K562 (cell line): ENCODE data around the gene PILRA. TPM values are rescaled to one million over a fixed set of nuclear protein-coding genes. Genes with fewer than 3 reads are reported as not detected.

Experiments
- ATAC-seq: fragments of 200-7000 bp; cut with Tn5 transposase; 3 replicates; pipeline ENCODE4 v1.9.1; 2020; ENCODE audit warnings: moderate library complexity
- BruUV-seq: library from RNA; stranded (reverse); fragments of 400-500 nt; replicated peaks from 2 replicates; lab custom pipeline; 2021; lab: Mats Ljungman, UMichigan
- CTCF ChIA-PET: fragments of 300-600 bp; formaldehyde crosslinking; extraction: SDS; loops from one replicate; lab custom pipeline; 2021; ENCODE audit warnings: low intra/inter-chr PET ratio; lab: Yijun Ruan, JAX
- POLR2A ChIA-PET: fragments of 300-600, 350-650 bp; sonication (Branson Sonifier 250); formaldehyde crosslinking; extraction: SDS; loops from one replicate; lab custom pipeline; 2021; ENCODE audit warnings: antibody characterized with exemption, inconsistent platforms; lab: Yijun Ruan, JAX
- DNase-seq, 4 experiments: peaks; one replicate each; pipeline versions ENCODE4 v3.0.0 to v3.0.0-alpha.2; 2011 to 2018; ENCODE audit warnings: low spot score in 3 of 4, mixed read lengths in 3 of 4; ENCODE audit errors: extremely low read depth in 1 of 4
- FAIRE-seq: peaks from 2 replicates; lab custom pipeline; 2011; peaks lifted over from hg19 to GRCh38; lab: Jason Lieb, UNC
- H2AFZ ChIP-seq: 2 replicates; pipeline ENCODE4 v1.6.0; 2011; ENCODE audit warnings: low read depth, low read length, control low read depth, inconsistent platforms
- H3K27ac ChIP-seq: fragments of 200-600 bp; 3 replicates; pipeline ENCODE4 v1.8.0; 2011; ENCODE audit warnings: low read depth, mild to moderate bottlenecking, control low read depth, inconsistent platforms, low read length, moderate library complexity, mixed read lengths; ENCODE audit errors: extremely low read depth
- H3K27me3 ChIP-seq, 2 experiments: fragments of 300-600 bp in 1 of 2; 2 replicates in 1 of 2; 3 replicates in 1 of 2; pipeline versions ENCODE4 v1.6.0 to v1.8.0; 2011; ENCODE audit warnings: inconsistent platforms in 2 of 2, low read length in 2 of 2, mild to moderate bottlenecking in 1 of 2, mixed read lengths in 1 of 2, moderate library complexity in 1 of 2; ENCODE audit not compliant: control insufficient read depth in 2 of 2, insufficient read depth in 2 of 2
- H3K36me3 ChIP-seq: fragments of 300-600 bp; 3 replicates; pipeline ENCODE4 v1.8.0; 2011; ENCODE audit warnings: mild to moderate bottlenecking, low read length, inconsistent platforms; ENCODE audit not compliant: control insufficient read depth, insufficient read depth
- H3K4me1 ChIP-seq, 2 experiments: fragments of 200-600 bp in 1 of 2; replicated peaks in 1 of 2; 2 replicates in 1 of 2; 3 replicates in 1 of 2; pipeline versions ENCODE4 v1.5.1 to v1.8.0; 2011; ENCODE audit warnings: inconsistent platforms in 2 of 2, low read length in 2 of 2, mild to moderate bottlenecking in 1 of 2, mixed read lengths in 1 of 2, moderate library complexity in 1 of 2; ENCODE audit not compliant: control insufficient read depth in 2 of 2, insufficient read depth in 2 of 2
- H3K4me2 ChIP-seq: 2 replicates; pipeline ENCODE4 v1.6.1; 2011; ENCODE audit warnings: low read length, control low read depth, inconsistent platforms, mixed read lengths; ENCODE audit not compliant: insufficient read depth
- H3K4me3 ChIP-seq: fragments of 200-600 bp; sonication (generic), shearing (Covaris generic); 2 replicates; pipeline ENCODE4 v1.5.1; 2016; ENCODE audit warnings: control low read depth, inconsistent platforms
- H3K79me2 ChIP-seq: fragments of 200-600 bp; 3 replicates; pipeline ENCODE4 v1.8.0; 2011; ENCODE audit warnings: low read length, inconsistent platforms; ENCODE audit not compliant: control insufficient read depth, insufficient read depth
- H3K9ac ChIP-seq, 2 experiments: 2 replicates each; pipeline versions ENCODE4 v1.6.0 to v1.6.1; 2011; ENCODE audit warnings: low read depth in 2 of 2, low read length in 2 of 2, control low read depth in 1 of 2, inconsistent platforms in 1 of 2, mild to moderate bottlenecking in 1 of 2, mixed read lengths in 1 of 2; ENCODE audit not compliant: insufficient read depth in 1 of 2
- H3K9me1 ChIP-seq: one replicate; pipeline ENCODE4 v1.6.0; 2011; ENCODE audit warnings: inconsistent platforms, mild to moderate bottlenecking, low read length, moderate library complexity; ENCODE audit not compliant: control insufficient read depth, insufficient read depth
- H3K9me3 ChIP-seq: replicated peaks from 2 replicates; pipeline ENCODE4 v1.5.1; 2011; ENCODE audit warnings: low read depth, low read length, inconsistent platforms; ENCODE audit not compliant: control insufficient read depth, insufficient read depth
- H4K20me1 ChIP-seq: replicated peaks from 2 replicates; pipeline ENCODE4 v1.6.1; 2011; ENCODE audit warnings: low read length, inconsistent platforms, mixed read lengths; ENCODE audit not compliant: control insufficient read depth, insufficient read depth
- ARID2 ChIP-seq: fragments of 450-650 bp; IDR thresholded peaks from 2 replicates; pipeline ENCODE4 v1.6.1; 2017; ENCODE audit warnings: antibody characterized with exemption, mild to moderate bottlenecking
- CC2D1A ChIP-seq: fragments of 450-650 bp; IDR thresholded peaks from 2 replicates; pipeline ENCODE4 v1.6.1; 2017; ENCODE audit warnings: mild to moderate bottlenecking
- ETS2 ChIP-seq: IDR thresholded peaks from 2 replicates; pipeline ENCODE4 v1.6.1; 2016; ENCODE audit warnings: borderline replicate concordance, missing genetic modification characterization, mild to moderate bottlenecking, moderate library complexity, missing compliant biosample characterization; ENCODE audit not compliant: poor library complexity, severe bottlenecking
- GABPA ChIP-seq: fragments of 200-800 bp; sonication (Bioruptor generic); conservative IDR thresholded peaks from 2 replicates; pipeline ENCODE4 v1.6.1; 2016; ENCODE audit warnings: low read depth, missing genetic modification characterization, missing compliant biosample characterization
- GTF2F1 ChIP-seq: IDR thresholded peaks from 2 replicates; pipeline ENCODE4 v1.6.1; 2011; ENCODE audit warnings: low read depth, low read length, improper control_type of control experiment
- MCM2 ChIP-seq: fragments of 450-650 bp; IDR thresholded peaks from 2 replicates; pipeline ENCODE4 v1.6.1; 2017; ENCODE audit warnings: low read depth, mild to moderate bottlenecking
- NCOA1 ChIP-seq: fragments of 450-650 bp; IDR thresholded peaks from 2 replicates; pipeline ENCODE4 v1.6.1; 2016; ENCODE audit warnings: low read depth
- NFIX ChIP-seq: fragments of 250-450 bp; sonication (Bioruptor Pico); IDR thresholded peaks from 2 replicates; pipeline ENCODE4 v1.4.0; 2020; ENCODE audit warnings: low read depth, mild to moderate bottlenecking, moderate library complexity
- STAT6 ChIP-seq: sonication (generic); formaldehyde crosslinking; IDR thresholded peaks from 2 replicates; pipeline ENCODE4 v1.8.1; 2023; ENCODE audit warnings: mild to moderate bottlenecking, missing genetic modification reagents
- TARDBP ChIP-seq: fragments of 450-650 bp; IDR thresholded peaks from 2 replicates; pipeline ENCODE4 v1.6.1; 2016
- ZC3H4 ChIP-seq: sonication (generic); formaldehyde crosslinking; IDR thresholded peaks from 2 replicates; pipeline ENCODE4 v1.9.0; 2021; ENCODE audit warnings: missing genetic modification reagents, borderline replicate concordance
- ZNF282 ChIP-seq: sonication (generic); formaldehyde crosslinking; IDR thresholded peaks from 2 replicates; pipeline ENCODE4 v1.8.1; 2023; ENCODE audit warnings: missing genetic modification reagents
- ZNF778 ChIP-seq: fragments of 450-650 bp; formaldehyde crosslinking; IDR thresholded peaks from 2 replicates; pipeline ENCODE4 v1.4.0; 2020; ENCODE audit warnings: mild to moderate bottlenecking, moderate library complexity
- WGBS: fragments of 100-300 bp; shearing (Covaris generic); methylation state at CpG from one replicate; pipeline ENCODE4 v1.1.6; 2016; ENCODE audit warnings: low coverage, mixed read lengths; ENCODE audit not compliant: insufficient coverage; ENCODE audit errors: missing lambda C conversion rate; 5-methylcytosine and 5-hydroxymethylcytosine counted together
- in situ Hi-C: fragments of 300-500 bp; cut with MboI; formaldehyde crosslinking; loops from 4 replicates; pipeline ENCODE4 v1.15.0; 2018; ENCODE audit warnings: inconsistent platforms, mixed read lengths
- intact Hi-C: fragments of 100-400 bp; cut with micrococcal nuclease; formaldehyde crosslinking; loops from 2 replicates; pipeline ENCODE4 v1.14.2; 2022
- polyA plus RNA-seq, 8 experiments: library from polyadenylated mRNA; depleted of rRNA in 4 of 8; stranded (reverse) in 5 of 8; unstranded in 3 of 8; fragments of >200 nt; fragmentation: Nextera tagmentation in 2 of 8; fragmentation: Illumina TruSeq in 1 of 8; extraction: Ambion mirVana in 2 of 8; extraction: Trizol in 1 of 8; gene quantifications; 2 replicates each; pipeline versions ENCODE4 v1.2.1 to v1.2.3, GENCODE V29; 2011 to 2014; ENCODE audit warnings: inconsistent platforms in 1 of 8, missing spikeins in 1 of 8
- total RNA-seq, 7 experiments: library from RNA; depleted of rRNA in 6 of 7; stranded (reverse); fragments of >200 nt in 6 of 7; fragmentation: Illumina TruSeq in 2 of 7; extraction: Trizol in 2 of 7; gene quantifications; 2 replicates each; pipeline versions ENCODE4 v1.2.1 to v1.2.3, GENCODE V29; 2011 to 2021; ENCODE audit warnings: low replicate concordance in 1 of 7
- TF ChIP-seq, protein P1 (sequence below): fragments of 450-650 bp; IDR thresholded peaks from 2 replicates; pipeline ENCODE4 v1.6.1; 2016
- TF ChIP-seq, protein P2 (sequence below): fragments of 250-450 bp; sonication (Bioruptor Pico); IDR thresholded peaks from 2 replicates; pipeline ENCODE4 v1.4.0; 2020; ENCODE audit warnings: mild to moderate bottlenecking

PILRA gene
- total and polyA plus RNA-seq, 9 of the 15 experiments (the other 6 are each of a cell fraction or from before 2014, with no cell fraction given), result 0.13 to 1.8 (median 0.62) TPM

- H3K4me1 ChIP-seq, result peaks cover 29 to 49% of the 10 kb centered on the region in 2 experiments
- ATAC-seq (peak; percentile 84), FAIRE-seq (peak; percentile 91), DNase-seq (peak; percentile 81 to 90 (median 84))
- POLR2A ChIA-PET, result interaction anchor here (0.5 to 6.1 kb wide), 10 partner anchors 8 to 729 kb away, joined by 3 to 58 read pairs (median 4); partner anchors contain the start of genes FBXO24, MEPCE and ZCWPW1
- no peaks in the 10 kb centered on the region for H3K27me3 ChIP-seq
- 8% methylated on average over 14 of the region's 14 CpGs for WGBS
- peak overlapping the region; percentile 96 for H2AFZ ChIP-seq
- in situ Hi-C loops, result no loop called here
- CTCF ChIA-PET, result no interaction called here
- no peaks in the 10 kb centered on the region for H3K9me1 ChIP-seq
- BruUV-seq, result TSS peak; percentile 76
- intact Hi-C loops, result loop anchor here (2.0 kb wide), 1 partner anchor 16 kb away; the partner anchor contains the start of genes MEPCE and ZCWPW1
- H3K4me3 ChIP-seq, result no peak overlapping the region
- peak overlapping the region; percentile 75 to 88 for H3K9ac ChIP-seq
- peak overlapping the region; percentile 69 for H3K4me2 ChIP-seq
- H3K27ac ChIP-seq, result peak overlapping the region; percentile 91
- H3K79me2 ChIP-seq, result no peaks in the 10 kb centered on the region; the same call in 2 of the 3 replicates
- no peaks in the 10 kb centered on the region for H4K20me1 ChIP-seq
- no peaks in the 10 kb centered on the region for H3K9me3 ChIP-seq
- no peaks in the 10 kb centered on the region for H3K36me3 ChIP-seq
- TF ChIP-seq ETS2, result no peak
- no peak for TF ChIP-seq GTF2F1
- TF ChIP-seq STAT6 (CRISPR knock-in tag), result no peak
- no peak for TF ChIP-seq ZNF282
- no peak for TF ChIP-seq NFIX
- no peak for TF ChIP-seq MCM2
- TF ChIP-seq ZC3H4, result no peak
- no peak for TF ChIP-seq TARDBP
- TF ChIP-seq CC2D1A, result no peak; the same call in 1 of the 2 replicates
- TF ChIP-seq, protein P1, sequence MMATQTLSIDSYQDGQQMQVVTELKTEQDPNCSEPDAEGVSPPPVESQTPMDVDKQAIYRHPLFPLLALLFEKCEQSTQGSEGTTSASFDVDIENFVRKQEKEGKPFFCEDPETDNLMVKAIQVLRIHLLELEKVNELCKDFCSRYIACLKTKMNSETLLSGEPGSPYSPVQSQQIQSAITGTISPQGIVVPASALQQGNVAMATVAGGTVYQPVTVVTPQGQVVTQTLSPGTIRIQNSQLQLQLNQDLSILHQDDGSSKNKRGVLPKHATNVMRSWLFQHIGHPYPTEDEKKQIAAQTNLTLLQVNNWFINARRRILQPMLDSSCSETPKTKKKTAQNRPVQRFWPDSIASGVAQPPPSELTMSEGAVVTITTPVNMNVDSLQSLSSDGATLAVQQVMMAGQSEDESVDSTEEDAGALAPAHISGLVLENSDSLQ, result peak; percentile 61; the same call in 1 of the 2 replicates
- TF ChIP-seq ARID2, result no peak
- peak; percentile 84; the same call in 1 of the 2 replicates for TF ChIP-seq NCOA1
- peak; percentile 62; the same call in 1 of the 2 replicates for TF ChIP-seq GABPA (tag)
- TF ChIP-seq ZNF778 (CRISPR knock-in tag), result no peak
- TF ChIP-seq, protein P2, sequence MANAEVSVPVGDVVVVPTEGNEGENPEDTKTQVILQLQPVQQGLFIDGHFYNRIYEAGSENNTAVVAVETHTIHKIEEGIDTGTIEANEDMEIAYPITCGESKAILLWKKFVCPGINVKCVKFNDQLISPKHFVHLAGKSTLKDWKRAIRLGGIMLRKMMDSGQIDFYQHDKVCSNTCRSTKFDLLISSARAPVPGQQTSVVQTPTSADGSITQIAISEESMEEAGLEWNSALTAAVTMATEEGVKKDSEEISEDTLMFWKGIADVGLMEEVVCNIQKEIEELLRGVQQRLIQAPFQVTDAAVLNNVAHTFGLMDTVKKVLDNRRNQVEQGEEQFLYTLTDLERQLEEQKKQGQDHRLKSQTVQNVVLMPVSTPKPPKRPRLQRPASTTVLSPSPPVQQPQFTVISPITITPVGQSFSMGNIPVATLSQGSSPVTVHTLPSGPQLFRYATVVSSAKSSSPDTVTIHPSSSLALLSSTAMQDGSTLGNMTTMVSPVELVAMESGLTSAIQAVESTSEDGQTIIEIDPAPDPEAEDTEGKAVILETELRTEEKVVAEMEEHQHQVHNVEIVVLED (CRISPR knock-in tag), result no peak; the same call in 1 of the 2 replicates
These were observed 71.3 kb downstream of the PILRA start for GRCh38 chr7:100444311-100445278.
